NCI-H1694 (cell line): ENCODE measurements around the gene TOLLIP.

Source experiments
- DNase-seq: peaks from one replicate; lab custom pipeline; 2025; lab: John Stamatoyannopoulos, UW

Gene TOLLIP

DNA sequence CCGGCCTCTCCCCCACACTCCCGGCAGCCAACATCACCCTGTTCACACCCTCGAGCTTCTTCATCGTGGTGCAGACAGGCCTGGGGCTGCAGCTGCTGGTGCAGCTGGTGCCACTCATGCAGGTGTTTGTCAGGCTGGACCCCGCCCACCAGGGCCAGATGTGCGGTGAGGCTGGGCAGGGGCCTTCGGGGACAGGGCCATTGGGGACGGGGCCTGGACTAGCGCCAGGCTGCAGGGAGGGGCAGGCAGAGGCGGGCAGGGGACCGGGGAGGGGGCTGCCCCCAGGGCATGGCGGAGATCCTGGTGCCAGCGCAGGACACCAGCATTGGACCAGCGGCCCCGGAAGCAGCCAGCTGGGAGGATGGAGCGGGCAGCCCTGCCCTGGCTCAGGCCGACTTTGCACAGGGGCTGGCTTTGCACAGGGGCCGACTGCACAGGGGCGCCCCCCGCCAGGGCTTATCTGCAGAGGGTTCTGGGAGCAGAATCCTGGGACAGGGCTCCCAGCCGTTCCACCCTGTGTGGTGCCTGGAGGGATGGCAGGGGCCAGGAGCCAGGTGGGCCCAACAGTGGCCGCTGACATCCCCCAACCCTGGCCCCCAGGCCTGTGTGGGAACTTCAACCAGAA, 77.9 kb downstream of the TOLLIP start:
- no peak for DNase-seq

DNA sequence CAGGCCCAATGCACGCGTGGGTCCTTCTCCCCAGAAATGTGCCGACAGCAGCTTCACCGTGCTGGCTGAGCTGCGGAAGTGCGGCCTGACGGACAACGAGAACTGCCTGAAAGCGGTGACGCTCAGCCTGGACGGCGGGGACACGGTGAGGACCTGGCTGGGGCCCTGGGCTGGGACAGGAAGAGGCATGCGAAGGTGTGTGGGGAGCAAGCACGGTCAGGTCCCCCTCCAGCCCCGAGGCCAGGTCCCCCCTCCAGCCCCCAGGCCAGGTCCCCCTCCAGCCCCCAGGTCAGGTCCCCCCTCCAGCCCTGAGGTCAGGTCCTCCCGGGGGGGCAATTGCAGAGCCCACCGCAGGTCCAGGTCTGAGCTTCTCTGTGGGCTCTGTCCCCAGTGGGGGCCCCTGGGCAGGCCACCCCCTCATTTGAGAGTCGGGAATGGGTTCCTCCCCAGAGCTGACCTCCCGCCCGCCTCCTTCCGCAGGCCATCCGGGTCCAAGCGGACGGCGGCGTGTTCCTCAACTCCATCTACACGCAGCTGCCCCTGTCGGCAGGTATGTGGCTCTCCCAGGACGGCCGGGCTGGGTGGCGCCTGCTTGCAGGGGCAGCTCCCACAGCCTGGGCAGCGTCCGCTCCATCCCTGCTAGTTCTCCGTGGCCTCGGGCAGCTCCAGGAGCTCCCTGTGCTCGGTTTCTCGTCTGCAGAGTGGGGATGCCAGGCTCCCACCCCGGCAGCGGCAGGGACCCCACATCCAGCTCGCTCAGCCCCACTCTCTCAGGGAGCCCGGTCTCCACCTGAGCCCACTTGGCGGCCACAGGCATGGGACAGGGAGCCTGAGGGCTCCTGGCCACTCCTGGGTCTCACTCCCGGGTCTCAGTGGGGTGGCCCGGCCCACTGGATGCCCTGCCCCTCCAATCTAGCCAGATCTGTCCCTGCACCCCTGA, 78.7 kb downstream of the TOLLIP start:
- no peak for DNase-seq

DNA sequence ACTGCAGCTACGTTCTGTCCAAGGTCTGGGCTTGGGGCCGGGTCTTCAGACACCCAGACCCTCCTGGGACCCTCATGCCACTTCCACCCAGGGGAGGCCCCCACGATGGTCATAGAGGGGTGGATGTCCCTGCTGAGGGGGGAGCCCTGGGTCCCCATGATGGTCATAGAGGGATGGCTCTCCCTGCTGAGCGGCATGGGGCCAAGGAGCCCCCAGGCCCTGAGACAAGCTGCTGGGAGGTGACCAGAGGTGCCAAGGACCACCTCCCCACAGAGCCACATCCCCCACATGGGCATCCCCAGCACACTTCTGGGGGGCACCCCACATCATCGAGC, 79.3 kb downstream of the TOLLIP start:
- no peak for DNase-seq

DNA sequence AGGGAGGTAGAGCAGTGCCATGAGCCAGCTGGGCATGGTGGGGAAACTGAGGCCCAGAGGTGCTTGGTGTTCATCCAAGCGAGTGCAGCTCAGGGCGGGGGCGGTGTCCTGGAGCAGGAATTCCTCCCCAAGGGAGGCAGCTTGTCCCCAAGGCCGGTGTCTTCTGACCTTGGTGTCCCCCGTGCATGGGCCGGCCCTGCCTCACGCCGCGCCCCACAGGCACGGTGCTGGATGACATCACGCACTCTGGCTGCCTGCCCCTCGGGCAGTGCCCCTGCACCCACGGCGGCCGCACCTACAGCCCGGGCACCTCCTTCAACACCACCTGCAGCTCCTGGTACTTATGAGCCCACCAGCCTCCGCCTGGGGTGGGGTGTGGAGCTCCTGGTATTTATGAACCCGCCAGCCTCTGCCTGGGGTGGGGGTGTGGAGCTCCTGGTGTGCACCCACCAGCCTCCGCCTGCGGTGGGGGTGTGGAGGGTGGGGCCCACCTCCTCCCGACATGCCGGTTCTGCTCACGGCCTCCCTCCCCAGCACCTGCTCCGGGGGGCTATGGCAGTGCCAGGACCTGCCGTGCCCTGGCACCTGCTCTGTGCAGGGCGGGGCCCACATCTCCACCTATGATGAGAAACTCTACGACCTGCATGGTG, 79.8 kb downstream of the TOLLIP start:
- no peak for DNase-seq

DNA sequence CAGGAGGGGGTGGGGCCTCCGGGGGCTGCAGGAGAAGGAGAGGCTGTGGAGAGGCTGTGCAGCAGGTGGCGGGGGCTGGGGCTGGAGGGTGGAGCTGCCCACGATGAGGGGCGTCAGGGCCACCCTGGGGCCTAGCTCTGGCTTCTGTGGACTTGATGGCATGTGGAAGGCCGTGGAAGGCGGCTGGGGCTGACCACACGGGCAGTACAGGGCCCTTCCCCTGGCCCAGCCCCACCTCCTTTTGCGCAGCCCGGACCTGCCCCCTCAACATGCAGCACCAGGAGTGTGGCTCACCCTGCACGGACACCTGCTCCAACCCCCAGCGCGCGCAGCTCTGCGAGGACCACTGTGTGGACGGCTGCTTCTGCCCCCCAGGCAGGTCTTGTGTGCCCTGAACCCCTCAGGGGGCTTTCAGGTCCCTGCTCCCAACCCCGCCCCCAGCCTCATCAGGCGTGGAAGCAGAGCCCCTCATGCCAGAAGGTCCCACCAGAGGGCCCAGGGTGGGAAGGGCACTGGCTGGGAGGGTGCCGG, 80.4 kb downstream of the TOLLIP start:
- DNase-seq = no peak

DNA sequence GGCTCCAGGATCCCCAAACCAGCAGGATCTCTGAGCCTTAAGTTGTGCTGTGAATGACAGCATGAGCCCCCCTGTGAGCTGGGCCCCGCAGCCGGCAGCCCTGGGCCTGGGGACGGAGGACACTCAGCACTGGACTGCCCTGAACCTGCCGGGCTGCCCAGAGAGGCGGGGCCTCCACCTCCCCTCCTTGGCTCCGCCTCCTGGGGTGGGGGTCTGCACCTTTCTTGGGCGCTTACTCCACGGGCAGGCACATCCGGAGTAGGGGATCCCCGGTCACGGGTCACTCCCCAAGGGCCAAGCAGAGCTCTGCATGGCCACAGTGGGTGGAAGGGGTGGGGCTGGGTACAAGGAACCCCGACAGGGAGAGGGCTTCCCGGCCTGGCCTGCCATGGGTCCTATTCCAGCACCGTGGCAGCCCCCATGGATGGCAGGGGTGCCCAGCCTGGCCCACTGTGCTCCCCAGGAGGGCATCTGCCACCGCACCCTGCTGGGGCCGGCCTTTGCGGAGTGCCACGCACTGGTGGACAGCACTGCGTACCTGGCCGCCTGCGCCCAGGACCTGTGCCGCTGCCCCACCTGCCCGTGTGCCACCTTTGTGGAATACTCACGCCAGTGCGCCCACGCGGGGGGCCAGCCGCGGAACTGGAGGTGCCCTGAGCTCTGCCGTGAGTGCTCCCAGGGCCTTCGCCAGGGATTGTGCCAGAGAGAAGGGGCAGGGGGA, 81.2 kb downstream of the TOLLIP start:
- no peak for DNase-seq

DNA sequence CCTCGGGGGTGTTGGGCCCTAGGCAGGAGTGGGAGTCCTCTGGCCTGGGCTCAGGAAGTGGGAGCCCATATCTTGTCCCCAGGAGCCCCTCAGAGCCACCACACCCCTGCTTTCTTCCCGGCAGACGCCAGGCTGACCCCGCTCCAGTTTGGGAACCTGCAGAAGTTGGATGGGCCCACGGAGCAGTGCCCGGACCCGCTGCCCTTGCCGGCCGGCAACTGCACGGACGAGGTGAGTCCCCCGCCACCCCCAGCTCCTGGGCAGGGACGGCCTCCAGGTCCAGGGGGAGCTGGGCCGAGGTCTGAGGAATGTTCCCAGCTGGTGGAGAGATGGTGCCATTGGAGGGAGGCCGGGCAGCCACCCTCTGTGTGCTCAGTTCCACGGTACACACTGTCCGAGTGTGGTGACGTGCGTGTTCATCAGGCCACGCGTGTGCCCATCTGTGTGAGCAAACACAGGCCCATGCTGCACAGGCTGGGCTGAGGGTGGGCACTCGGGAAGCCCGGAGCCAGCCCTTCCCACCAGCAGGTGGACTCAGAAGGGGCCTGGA, 81.8 kb downstream of the TOLLIP start:
- no peak for DNase-seq

DNA sequence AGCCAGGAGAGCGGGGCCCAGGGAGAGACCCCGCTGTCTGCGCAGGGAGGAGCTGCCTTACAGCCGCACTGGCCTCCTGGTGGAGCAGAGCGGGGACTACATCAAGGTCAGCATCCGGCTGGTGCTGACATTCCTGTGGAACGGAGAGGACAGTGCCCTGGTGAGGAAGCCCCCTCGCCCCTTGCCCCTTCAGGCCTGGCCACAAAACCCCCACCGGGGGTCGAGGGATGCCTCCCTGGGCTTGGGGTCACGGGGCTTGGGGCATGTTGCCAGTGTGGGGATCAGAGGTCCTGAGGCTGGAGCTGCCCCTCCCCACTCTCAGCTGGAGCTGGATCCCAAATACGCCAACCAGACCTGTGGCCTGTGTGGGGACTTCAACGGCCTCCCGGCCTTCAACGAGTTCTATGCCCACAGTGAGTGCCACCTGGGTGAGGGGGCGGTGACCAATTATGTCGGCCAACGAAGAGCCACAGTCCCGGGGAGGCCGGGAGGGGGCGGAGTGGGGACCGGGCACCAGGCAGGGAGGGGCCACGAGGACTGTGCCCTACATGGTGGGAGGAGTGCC, 82.4 kb downstream of the TOLLIP start:
- DNase-seq = no peak

DNA sequence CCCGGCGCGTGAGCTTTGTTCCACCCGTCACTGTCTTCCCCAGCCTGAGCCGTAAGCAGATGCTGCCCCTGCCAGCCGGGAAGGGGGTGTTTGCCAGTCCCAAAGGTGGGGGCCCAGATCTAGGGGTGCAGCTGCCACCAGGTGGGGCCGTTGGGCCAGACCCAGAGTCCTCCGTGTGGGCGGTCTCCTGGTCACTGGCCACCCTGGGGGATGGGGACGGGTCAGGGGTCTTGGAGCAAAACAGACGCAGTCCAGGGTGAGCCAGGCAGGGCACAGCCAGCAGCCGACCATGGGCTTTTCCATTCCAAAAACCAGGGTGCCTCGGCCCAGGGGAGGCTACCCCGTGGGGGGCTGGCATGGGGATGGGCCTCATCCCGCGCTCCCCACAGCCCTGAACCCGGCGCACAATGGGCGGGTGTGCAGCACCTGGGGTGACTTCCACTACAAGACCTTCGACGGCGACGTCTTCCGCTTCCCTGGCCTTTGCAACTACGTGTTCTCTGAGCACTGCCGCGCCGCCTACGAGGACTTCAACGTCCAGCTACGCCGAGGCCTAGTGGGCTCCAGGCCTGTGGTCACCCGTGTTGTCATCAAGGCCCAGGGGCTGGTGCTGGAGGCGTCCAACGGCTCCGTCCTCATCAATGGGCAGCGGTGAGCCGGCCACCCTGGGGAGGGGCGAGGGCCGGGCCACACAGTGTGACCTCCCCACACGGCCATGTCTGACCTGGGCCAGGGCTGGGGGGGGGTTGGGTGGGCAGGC, 83.0 kb downstream of the TOLLIP start:
- no peak for DNase-seq

DNA sequence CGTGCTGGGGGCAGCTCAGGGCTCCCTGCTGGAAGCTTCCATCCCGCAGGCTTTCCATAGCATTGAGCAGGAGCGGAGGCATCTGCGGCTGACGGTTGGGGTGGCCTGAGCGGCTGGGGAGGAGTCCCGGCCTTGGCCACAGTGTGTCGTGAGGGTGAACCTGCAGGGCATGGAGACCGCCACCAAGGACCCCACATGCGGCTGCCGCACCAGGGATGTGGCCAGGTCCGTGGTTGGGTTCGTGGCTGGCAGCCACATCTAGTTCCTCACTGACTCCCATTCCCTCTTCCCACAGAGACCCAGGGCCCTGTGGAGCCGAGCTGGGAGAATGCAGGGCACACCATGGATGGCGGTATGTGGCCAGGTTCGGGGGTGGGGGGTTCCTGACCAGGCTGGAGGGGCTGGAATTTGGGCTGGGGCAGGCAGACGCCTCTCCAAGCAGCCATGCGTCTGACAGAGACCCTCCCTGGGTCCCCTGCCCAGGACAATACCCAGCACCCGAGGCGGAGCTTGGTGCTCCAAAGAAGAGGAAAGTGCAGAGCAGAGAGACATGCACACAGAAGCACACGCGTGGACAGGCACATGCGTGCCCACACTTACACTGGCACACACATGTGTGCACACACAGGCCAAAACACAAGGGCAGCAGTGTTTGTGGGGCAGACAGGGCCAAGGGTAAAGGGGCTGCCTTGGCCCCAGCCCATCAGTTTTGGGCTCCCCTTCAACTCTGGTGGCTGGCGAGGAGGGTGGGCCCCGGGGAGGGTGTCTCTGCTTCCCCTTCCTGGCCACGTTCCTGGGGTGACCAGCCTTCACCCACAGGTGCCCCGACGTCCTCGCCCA, 83.8 kb downstream of the TOLLIP start:
- no peak for DNase-seq

DNA sequence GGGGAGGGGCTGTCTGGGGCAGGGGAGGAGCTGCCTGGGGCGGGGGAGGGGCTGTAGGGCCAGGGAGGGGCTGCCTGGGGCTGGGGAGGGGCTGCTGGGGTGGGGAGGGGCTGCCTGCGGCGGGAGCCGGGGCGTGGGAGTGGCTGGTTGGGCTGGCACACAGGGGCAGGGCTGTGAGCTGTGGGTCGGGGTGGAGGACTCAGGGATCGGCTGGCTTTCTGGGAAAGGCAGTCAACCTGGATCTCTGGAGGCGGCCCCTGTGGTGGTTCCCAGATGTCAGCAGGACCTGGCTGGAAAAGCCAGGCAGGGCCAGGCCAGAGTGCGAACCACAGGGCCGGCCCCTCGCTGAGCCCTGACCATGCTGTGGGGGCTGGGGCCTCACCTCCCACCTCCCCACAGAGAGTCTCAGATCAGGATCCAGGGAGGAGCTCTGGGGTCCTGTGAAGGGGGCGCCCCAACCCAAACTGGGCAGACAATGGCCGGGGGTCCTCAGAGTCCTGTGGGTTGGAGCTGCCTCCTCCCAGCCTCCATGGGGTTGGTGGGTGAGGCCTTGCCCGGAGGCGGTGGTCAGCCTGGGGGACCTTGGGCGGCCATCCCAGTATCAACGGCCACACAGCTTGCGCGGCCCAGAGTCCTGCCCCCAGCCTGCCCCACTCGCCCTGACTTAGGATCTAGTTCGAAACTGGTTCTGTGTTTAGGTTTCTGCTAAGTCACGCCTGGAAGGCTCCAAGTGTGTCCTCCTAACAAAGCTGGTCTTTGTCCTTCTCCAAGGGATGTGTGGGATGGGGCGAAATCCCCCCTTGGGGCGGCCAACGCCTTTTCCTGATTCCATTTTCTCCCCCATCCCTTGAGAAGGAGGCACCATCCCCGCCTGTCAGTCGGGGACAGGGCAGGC, 84.7 kb downstream of the TOLLIP start:
- no peak for DNase-seq
